HG03066 (cell line): ENCODE data around the gene HOXA13.

Source experiments
- ATAC-seq: cut with Tn5 transposase; IDR thresholded peaks from one replicate; pipeline ENCODE4 v1.9.1; 2021; ENCODE audit warnings: low read depth; ENCODE audit not compliant: unreplicated experiment

HOXA13 gene

DNA sequence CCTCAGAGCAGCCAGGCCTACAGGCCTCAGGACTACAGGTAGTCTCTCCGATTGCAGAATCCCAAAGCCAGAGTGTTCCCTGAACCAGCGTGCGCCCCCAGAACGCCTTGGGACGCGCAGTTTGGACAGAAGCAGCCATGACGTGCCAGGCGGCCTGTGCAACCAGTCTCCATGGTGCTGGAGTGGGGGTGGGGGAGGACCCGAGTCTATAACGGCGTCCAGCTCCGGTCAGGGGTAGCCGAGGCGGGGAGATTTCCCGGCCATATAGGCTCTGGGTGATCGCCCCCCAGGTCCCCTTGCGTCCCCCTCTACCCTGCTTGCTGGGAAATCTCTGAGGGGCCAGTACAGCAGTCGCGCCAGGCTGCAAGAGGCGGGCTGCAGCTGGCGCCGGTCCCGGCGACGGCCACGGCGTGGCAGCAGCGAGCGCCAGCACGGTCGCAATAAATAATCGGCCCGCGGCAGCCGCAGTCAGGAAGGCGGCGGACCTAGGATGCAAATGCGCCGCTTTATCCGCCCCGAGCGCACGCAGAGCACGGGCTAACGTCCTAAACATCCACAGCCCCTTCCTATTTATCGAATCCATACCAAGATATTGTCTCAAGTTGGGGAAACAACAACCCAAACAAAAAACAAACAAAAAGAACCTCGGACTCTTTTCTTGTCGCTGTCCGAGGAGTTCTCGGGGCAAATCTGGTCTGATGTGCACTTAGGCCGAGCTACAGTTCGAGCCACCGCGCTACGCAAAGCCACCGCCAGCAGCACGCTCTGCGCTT lies 49.1 kb downstream of the HOXA13 start:
- ATAC-seq, result peak; percentile 71

DNA sequence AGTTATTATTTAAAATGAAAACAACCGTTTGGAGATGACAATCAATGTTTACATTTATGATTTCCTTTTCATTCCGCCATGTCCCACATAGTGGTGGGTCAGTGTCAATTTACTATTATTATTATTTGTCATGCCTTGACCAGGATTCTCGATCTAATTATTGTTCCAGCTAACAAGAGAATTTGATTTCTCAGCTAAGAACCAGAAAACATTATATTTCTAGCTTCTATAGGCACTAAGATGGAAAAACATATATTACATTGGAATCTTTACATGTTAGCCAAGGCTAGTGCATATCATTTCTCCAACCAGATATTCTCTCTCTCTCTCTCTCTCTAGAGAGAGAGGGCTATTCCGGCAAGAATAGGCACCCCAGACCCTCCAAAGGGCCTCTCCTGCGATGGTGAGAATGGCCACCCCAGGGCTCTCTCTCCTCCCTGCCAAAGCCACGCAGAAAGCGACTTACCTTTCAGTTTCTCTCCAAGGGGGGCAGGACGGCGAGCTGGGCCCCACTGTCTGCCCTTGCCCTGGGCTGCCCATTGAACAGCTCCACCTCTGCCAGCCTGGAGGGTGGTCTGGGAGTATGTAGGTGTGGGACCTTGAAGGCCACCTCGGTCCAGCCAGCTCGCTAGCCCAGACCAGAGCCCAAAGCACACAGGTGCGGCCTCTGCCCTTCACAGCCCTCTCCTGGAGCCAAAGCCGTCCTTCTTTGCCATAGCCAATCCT lies 49.9 kb downstream of the HOXA13 start:
- ATAC-seq, result peak; percentile 10

DNA sequence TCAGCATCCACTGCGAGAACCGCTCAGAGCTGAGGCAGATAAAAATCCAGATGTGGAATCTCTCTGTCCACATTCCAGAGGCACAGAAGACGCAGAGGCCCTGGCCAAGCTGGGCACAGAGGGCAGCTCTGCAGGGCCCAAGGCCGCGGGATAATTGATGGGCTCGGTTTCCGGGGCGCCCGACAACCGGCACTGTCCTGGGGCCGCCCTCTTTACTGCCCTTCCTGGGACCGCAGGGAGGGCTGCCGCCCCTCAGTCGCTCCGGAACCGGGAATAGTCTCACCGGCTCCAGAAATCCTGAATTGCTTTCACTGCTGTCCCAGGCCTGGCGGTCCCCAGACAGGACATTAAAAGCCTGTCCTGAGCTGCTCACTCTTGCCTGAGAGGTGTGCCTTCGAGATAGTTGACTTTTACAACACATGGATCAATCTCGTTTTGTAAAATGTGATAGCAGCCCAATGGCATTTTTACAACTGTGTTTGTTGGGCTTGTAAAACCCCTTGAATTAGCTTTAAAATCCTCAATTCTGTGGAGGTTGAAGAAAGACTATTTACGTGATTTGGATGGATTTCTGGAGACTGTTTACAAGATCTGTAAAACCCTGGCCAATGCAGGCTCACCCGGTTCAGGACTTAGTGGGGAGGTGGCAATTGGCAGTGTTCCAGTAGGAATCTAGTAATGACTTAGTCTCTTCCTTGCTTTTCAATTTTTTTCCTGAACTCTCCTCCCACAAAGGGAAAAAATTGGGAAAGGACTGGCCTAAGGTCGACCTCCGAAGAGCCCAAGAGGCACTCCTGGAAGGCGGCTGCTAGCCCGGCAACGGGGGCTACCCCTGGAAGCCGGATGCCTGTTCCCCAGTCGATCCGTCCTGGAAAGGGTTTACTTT lies 50.9 kb downstream of the HOXA13 start:
- no peak for ATAC-seq

DNA sequence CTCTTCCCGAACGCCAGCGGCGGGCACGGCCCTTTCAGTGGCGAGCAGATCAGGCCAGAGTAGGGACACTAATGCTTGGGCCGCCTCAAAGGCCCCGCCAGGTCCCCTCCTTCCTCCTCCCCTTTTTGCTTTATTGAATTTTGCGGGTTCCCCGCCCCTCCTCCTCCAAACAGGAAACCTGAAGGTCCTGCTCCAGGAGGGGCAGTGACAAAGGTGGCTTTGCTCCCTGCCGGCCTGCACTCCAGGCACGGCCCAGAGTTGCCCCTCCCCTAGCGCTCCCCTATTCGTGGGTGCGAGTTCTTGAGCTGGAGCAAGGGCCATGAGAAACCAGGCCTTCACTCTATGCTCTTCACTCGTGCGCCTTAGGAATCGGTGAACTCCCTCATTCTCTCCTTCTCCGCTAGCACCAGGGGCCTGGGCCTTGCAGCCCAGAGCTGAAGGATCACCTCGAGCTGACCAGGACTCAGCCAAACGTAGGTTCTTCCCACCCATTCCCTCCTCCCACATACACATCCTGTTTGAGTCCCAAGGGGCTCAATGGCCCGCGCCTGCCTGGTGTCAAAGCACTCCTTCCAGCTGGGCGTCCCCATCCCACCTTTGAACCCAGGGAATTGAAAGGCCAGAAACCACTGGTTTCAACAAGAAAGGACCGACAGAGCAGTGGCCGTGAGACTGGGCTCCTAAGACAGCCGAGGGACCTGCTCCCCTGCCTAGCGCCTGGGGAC lies 51.7 kb downstream of the HOXA13 start:
- ATAC-seq, result no peak

DNA sequence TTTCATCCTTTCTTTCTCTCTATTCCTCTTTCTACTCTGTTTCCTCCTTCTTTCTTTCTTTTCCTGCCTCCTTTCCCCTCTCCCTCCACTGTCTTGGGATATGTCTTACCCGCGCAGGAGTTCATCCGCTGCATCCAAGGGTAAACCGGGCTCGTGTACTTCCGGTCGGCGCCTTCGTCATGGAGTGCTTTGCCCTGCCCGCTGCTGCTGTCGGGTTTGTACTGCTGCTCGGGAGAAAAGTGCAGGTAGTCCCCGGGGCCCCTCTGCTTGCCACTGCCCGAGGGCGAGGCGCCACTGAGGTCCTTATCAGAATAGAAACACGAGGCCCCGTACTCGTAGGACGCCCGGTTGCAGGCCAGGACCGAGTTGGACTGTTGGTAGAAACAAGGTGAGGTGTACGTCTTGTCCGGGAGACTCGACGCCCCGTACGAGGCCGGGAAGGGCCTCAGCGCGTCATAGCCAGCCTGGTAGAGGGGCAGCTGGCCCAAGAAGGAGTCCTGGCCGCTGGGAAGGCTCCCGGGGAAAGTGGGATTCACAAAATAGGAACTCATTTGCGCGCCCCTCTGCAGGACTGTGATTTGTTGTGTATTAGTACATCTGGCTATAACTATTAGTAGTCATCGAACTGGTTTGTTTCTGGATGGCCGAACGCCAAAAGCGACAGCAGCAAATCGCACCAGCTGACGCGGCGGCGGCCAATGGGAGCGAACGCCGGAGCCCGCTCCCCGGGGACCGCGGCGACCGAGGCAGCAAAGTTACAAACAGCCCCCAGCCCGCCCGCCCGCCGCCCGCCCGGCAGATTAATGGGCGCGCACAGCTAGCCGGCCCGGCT lies 52.5 kb downstream of the HOXA13 start, which contains the start of gene HOXA6:
Gene HOXA6 (minus strand): TSS at position 576 of the 832 bp plus-strand sequence. CDS start 25 bp downstream, at position 551.
- no peak for ATAC-seq

DNA sequence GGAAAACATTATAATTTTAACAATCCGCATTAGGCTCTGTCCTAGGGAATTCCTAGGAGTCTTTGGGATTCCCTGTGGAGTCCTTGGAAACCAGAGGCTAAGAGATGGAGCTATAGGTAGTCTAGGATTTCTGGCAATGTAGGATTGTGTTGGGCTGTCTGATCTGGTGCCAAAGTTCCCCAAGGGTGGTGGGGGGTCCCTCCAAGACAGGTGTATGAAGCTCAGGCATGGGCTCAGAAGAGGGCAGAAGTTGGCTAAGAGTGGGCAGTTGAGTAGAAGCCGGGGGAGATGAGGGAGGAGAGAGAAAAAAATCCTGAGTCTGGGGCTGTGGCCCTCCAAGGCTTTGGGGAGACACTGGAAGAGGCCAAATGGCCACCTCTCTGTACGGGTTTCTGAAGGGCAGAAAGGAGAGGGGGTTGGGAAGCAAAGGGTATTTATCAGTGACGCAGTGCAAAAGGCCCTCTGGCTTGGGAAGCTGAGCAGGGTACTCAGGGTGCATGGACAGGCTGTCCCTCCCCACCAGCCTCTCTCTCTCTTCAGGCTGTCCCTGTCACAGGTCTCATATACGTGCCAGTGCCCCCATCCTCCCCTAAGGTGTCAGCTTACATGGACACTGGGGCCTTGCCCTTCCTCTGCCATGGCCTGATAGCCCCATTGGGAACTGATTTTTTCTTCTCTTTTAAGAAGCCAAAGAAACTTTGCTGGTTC lies 53.2 kb downstream of the HOXA13 start:
- no peak for ATAC-seq

DNA sequence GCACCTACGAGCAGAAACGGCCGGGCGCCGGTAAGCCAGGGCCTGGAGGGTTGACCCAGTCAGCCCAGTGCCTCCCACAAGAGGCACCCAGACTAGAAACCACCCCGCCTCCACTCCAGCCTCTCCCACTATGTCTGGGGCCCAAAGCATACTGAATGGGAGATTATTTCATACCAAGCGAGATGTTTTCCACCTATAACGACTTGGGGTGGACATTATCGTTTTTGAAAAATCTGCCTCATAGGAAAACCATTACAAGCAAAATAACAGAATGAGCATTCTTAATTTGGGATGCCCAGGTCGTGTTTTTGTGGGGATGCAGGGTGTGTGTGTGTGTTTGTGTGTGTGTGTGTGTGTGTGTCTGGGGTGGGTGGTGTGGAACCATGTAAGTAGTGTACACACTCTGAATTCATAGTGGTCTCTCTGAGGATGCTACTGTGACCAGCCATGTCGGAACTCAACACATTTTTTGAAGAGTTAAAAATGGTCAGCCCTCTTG lies 53.9 kb downstream of the HOXA13 start:
- no peak for ATAC-seq

DNA sequence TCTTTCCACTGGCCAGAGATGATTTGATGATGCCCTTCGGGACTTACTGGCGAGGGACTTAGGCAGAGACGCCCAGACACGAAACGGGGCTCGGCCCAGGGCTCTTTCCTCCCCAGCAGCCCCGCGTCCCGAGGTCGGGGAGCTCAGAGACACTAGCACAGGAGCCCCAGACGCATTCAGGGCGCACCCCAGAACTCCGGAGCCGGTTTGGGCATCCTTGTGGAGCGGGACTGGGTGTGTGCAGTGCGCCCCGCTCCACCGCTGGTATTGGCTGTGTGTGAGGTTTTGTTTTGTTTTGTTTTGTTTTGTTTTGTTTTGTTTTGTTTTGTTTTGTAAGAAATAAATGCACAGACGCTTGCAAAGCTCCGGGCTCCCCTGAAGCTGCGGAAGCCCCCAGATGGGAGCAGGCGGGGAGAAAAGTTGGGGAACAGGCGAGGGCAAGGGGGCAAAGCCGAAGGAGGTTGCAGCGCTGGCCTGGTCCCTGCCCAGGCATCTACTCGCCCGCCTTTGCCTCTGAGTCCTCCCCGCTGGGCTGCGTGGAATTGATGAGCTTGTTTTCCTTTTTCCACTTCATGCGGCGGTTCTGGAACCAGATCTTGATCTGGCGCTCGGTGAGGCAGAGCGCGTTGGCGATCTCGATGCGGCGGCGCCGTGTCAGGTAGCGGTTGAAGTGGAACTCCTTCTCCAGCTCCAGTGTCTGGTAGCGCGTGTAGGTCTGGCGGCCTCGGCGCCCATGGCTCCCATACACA lies 54.6 kb downstream of the HOXA13 start:
- no peak for ATAC-seq

DNA sequence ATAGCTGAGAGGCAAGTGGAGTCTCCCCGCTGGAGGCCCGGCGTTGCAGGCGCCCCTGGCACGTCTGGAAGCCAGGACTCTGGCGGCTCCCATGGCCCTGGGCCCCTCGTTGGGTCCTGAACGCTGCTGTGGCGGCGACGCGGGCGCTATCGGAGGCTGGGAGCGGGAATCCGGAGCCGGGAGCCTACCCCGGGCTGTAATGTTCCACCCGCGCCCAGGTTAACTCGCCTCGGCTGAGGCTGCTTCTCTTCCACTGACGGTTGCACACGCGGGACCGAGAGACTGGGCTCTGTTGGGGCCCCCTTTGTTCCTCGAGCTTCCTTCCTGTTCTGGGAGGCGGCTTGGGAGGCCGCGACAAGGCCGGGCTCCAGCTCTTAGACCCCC lies 55.1 kb downstream of the HOXA13 start:
- ATAC-seq, result no peak
